ENCODE data around the gene MXRA7.

Gene MXRA7

GRCh38 chr17:76691379-76692191, 19.2 kb downstream of the MXRA7 start:
- no peak for DNase-seq

GRCh38 chr17:76690596-76691280, 20.0 kb downstream of the MXRA7 start:
- DNase-seq: no peak

DNA sequence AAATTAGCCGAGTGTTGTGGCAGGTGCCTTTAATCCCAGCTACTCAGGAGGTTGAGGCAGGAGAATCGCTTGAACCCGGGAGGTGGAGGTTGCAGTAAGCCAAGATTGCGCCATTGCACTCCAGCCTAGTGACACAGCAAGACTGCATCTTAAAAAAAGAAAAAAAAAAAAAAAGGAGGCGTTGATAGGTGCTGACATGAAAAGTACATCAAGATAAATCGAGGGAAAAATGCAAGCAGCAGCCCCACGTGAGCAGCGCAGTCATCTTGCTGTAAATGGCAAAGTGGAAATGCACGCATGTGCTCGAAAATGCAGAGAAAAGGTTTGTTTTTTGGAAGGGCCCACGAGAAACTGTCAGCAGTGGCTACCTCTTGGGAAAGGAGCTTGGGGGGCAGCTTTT, 20.9 kb downstream of the MXRA7 start:
- no peak for DNase-seq

DNA sequence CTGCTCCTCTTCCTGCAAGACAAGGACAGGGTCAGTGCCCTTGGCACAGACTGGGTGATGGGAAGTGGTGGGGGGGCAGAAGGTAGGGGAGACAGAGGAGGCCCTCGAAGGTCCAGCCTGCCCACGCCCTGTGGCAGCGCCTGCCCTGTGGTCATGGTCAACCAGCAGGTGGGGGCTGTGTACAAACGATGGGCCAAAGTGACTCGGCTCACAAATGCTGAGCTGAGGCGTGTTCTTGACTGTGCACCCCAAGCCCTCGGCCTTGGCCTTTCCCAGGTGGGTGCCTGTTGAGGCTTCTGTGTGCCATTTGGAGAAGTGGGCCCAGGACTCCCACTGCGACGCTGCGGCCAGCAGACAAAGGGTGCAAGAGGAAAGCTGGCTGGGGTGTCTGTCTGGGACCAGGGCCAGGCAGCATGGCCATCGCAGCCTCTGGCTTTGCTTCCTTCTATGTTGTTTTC, 22.6 kb downstream of the MXRA7 start:
- DNase-seq: no peak

DNA sequence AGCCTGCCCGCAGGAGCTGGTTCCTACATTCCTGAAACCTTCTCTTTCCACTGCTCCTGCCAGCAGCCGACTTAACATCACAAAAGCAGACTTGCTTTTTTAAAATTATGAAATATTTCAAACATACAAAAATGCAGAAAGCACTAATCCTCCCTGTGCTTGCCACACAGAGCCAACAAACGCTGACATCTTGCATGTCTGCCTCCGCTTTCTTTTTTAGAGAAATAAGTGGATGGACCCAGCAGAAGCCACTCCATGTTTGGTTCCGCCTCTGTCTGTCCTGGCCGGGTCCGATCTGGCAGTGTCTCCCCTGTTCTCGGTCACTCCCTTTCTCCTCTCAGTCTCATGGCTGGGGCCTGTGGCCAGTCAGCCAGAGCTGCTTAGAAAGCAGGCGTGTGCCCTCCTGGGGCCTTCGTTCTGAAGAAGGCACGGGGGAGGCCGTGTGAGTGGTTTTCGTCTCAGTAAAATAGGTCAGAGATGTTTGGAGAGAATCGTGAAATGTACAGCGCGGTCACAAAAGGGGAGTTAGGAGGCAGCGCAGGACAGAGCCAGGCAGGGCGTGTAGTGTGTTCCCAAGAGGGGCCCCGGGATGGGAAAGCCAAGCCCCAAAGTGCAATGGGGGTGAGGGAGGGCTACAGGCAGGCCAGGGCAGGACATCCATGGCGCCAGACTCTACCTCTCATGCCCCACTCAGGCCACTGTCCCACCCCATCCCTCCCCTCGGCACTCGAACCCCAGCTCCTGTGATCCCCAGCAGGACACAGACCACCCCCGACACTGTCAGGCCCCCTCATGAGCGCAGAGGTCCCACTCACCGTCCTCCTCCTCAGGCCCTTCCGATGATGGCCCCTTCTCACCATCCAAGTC, 23.2 kb downstream of the MXRA7 start:
- no peak for DNase-seq

DNA sequence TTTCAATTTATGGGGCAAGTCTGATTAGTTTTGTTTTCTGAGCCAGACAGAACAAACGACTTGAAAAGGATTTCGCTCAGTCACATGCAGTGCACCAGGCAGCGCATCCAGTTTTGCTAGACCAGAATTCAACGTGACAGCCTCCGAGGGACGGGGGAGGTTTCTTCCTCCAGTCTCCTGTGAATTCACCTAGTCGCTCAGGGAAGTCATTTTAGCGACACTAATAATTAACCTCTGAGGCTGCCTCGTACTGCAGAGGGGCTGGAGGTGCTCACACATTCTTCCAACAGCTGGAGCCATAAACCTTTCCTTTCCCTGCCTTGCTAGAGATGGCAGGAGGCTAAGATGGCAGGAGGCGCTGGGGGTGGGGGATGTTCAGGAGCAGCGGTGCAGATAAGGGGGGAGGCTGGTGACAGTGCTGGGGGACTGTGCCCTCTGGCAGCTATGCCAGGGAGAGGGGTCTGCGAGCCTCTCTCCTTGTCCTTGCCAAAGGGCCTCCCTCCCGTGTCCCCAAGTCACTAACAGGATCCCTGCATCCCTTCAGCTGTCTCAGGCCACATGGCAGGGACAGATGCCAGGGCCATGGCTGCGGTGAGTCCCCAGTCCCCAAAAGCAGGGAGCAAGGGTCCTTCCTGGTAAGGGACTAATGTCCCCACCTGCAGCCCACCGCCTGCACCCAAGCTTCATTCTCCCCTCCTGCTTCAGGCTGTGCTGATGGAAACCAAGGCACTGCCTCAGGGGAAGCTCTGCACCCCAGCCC, 24.0 kb downstream of the MXRA7 start:
- no peak for DNase-seq

DNA sequence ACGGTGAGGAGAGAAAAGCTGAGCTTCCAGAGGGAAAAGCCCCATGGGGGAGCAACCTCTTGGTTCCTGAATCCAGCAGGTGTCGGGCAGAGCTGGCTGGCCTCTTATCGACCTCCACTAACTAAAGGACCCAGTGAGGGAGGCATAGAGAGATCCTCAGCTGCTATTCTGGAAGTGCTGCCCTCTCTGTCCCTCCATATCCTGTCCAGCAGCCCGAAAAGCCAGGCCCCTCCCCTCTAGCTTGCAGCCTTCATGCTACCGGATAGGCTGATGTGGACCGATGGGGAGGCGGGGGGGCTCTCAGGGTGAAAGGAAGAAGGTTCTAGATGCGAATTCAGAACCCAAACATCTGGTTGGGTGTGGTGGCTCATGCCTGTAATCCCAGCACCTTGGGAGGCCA, 24.9 kb downstream of the MXRA7 start:
- DNase-seq: no peak

GRCh38 chr17:76685366-76685765, 25.4 kb downstream of the MXRA7 start:
- DNase-seq: no peak

- DNase-seq: no peak
Observed at GRCh38 chr17:76684756-76685155, 26.0 kb downstream of the MXRA7 start.

- no peak for DNase-seq
Observed at GRCh38 chr17:76683921-76684745, 26.6 kb downstream of the MXRA7 start.

GRCh38 chr17:76683011-76683755, 27.6 kb downstream of the MXRA7 start:
- DNase-seq: no peak

- DNase-seq: no peak
Observed at GRCh38 chr17:76682296-76682695, 28.5 kb downstream of the MXRA7 start.

GRCh38 chr17:76681222-76682137, 29.3 kb downstream of the MXRA7 start:
- peak; percentile 66 for DNase-seq

GRCh38 chr17:76679239-76679638, 31.5 kb downstream of the MXRA7 start:
- DNase-seq: no peak

DNA sequence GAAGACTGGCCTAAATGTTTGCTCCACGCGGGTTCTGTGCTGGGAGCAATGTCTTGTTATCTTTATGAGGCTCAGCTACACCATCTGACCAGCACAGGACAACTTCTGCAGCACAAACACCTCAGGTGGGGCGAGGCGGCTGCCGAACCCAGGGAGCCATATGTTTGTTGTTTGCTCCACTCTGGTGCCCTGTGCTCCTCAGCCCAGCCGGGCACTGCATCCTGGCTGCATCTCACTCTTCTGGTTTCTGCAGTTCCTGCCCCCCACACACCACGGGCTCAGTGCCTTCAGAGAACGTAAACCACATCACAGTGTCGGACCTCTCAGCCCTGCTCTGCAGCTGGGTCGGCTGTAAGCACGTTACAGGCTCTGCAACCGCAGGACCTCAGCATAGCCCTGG, 32.4 kb downstream of the MXRA7 start:
- peak; percentile 20 for DNase-seq

DNA sequence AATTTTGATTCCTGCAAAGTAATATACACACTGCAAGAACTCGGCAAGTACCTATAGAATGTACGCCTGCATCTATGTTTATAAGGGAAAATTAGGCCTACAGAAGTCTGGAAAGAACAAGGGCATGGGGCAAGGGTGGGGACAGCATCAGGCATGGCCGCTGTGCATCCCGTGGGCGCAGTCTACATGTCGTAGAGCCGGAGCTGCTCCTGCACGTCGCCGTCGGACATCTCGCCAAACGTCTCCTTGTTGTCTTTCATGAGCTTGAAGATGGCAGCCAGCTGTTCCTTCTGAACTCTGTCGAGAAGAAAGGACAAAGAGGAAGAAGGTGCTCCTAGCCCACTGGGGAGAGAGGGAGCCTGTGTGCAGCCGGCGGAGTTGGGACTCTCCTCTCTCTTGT, 33.4 kb downstream of the MXRA7 start:
- no peak for DNase-seq

- no peak for DNase-seq
Observed at GRCh38 chr17:76676629-76677028, 34.1 kb downstream of the MXRA7 start.

GRCh38 chr17:76675648-76676047, 35.1 kb downstream of the MXRA7 start:
- no peak for DNase-seq

GRCh38 chr17:76674600-76674999, 36.2 kb downstream of the MXRA7 start:
- no peak for DNase-seq

DNA sequence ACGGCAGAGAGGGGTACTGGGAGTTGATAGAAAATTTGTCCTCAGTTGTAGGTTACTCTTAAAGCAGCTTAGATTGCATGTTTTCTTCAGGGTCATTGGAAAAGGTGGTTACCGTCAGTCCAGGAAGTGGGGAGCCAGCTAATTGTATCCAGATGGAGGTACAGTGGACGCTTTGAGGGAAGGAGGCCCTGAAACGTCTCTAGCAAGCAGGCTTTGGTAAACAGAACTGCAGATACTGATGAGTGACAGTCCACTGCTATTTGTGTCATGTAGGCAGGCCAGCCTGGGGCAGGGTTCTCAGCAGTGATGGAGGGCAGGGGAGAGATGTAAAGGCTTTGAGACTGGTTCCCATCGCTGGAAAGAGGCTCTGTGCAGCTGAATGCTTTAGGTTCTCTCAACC, 37.0 kb downstream of the MXRA7 start:
- no peak for DNase-seq
